Pancreas (tissue), 10 donors: ENCODE results near the gene ADRA1B. TPM values are rescaled to one million over a fixed set of nuclear protein-coding genes. Genes with fewer than 3 reads are reported as not detected.

Source experiments
- ATAC-seq, 4 donors: fragments of 200-7000 bp; cut with Tn5 transposase; one replicate each; pipeline versions ENCODE4 v1.8.0 to v1.9.1; 2020; ENCODE audit warnings: mild to moderate bottlenecking in 4 of 4, moderate library complexity in 4 of 4
- DNase-seq, 6 donors: peaks; one replicate each; pipeline ENCODE4 v3.0.0-alpha.2; 2020
- FAIRE-seq: peaks from 2 replicates; lab custom pipeline; 2012; peaks lifted over from hg19 to GRCh38; lab: Jason Lieb, UNC
- H3K27ac ChIP-seq, 4 donors: fragments of 200-600 bp; sonication (generic); 1 replicate in 3 of 4; 2 replicates in 1 of 4; pipeline versions ENCODE4 v1.5.0 to v1.8.0; 2020
- H3K27me3 ChIP-seq, 4 donors: fragments of 200-600 bp; one replicate each; pipeline ENCODE4 v1.8.0; 2021
- H3K36me3 ChIP-seq, 3 donors: fragments of 200-600 bp; sonication (generic) in 1 of 3; one replicate each; pipeline versions ENCODE4 v1.5.0 to v1.8.0; 2020 to 2021
- H3K4me1 ChIP-seq, 3 donors: fragments of 200-600 bp; one replicate each; pipeline ENCODE4 v1.8.0; 2021
- H3K4me3 ChIP-seq, 4 donors: fragments of 200-600 bp; sonication (generic) in 2 of 4; one replicate each; pipeline versions ENCODE4 v1.5.0 to v1.8.0; 2020 to 2021
- H3K9me3 ChIP-seq, 4 donors: fragments of 200-600 bp; one replicate each; pipeline ENCODE4 v1.8.0; 2021
- WGBS, 2 donors: extraction: QIAGEN DNeasy Blood & Tissue Kit; methylation state at CpG; one replicate each; pipeline ENCODE4 v1.1.7; 2013; 5-methylcytosine and 5-hydroxymethylcytosine counted together
- intact Hi-C, 3 donors: fragments of 100-400 bp; cut with DNase I; formaldehyde crosslinking; loops; one replicate each; pipeline versions ENCODE4 v1.11.1 to v1.14.2; 2022
- polyA plus RNA-seq, 2 donors: library from polyadenylated mRNA; stranded (reverse); fragments of 200-250 nt; gene quantifications; one replicate each; pipeline ENCODE4 v1.2.3, GENCODE V29; 2013
- total RNA-seq, 6 donors: library from RNA; stranded (reverse); fragmentation: NEBNext Ultra II Directional in 4 of 6; extraction: Animal tissue kit (Norgen Biotek cat#: 25700) in 4 of 6; gene quantifications; one replicate each; pipeline versions ENCODE4 v1.2.1 to v1.2.4, GENCODE V29; 2021 to 2023
- TF ChIP-seq, protein P1 (sequence below), 4 donors: fragments of 200-600 bp; sonication (generic) in 3 of 4; IDR thresholded peaks; one replicate each; pipeline versions ENCODE4 v1.5.0 to v1.8.0; 2021; ENCODE audit warnings: antibody characterized with exemption in 4 of 4
- donor health status: healthy with polysubstance abuse.
- donor health status: DM: no; HTN: no; CAD: no; lungs with moderate emphysema.
- donor health status: DM: no; HTN: no; CAD: no.
- donor health status: control.
- donor health status: control.
- donor health status: Bipolar disorder and iron deficiency.
- donor health status: DM: yes; HTN: yes; CAD: no.
- donor health status: DM: no; HTN: no; CAD: no.
- donor health status: DM: no; HTN: no; CAD: no.
- donor health status: DM: yes; HTN: yes; CAD: no.

ADRA1B gene
- total RNA-seq, result under 1 TPM; 0.12 to 0.32 (median 0.17) TPM
- polyA plus RNA-seq, result under 1 TPM; 0.11 to 0.49 TPM

DNA sequence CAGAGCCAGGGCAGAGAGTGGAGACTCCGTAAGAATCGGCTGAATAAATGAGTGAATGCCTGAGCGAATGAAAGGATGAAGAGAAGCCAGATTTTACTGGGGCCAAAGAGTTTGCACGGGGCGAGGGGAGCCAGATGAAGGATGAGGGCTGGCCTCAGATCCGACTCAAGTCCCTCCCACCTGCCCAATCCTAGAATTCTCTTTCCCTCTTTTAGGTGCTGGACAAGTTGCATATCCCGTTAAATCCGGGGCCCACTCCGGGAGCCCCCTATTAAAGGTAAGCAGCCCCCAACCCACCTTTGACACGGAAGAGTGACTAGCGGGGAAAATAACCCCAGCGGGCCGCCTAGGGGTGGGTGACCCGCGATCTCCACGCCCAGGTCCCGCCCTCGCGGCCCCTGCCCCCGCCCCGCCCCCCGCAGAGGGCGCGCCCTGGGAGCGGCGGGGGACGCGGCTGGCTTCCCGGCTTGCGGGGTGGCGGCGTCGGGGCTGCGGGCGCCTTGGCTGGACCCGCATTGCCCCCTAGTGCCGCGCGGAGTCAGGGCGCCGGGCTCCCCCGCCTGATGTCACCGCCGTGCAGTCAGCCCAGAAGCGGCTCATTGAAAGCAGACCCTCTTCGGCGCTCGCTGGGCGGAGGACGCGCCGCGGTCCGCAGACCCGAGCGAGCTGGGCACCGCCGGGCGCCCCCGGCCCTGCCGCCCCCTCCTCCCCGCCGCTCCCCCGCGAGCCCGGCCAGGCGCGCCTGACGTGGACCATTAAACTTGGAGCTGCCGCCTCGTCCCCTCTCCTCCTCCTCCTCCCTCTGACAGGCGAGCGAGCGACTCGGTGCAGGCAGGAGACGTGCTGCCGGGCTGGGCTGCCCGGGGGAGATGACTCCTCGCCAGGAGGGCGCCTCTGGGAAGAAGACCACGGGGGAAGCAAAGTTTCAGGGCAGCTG lies at the start of gene ADRA1B:
Gene ADRA1B (plus strand): TSS at position 579 of the 937 bp plus-strand sequence. CDS start 424 bp downstream, outside the sequence.
- peaks cover 0 to 13% (median 0%) of the 10 kb centered on the region in 4 donors for H3K27me3 ChIP-seq
- H3K4me1 ChIP-seq, result no peaks in the 10 kb centered on the region
- 1 to 2% methylated on average over 64 to 81 of the region's 81 CpGs for WGBS, 2 donors
- H3K9me3 ChIP-seq, result no peaks in the 10 kb centered on the region
- intact Hi-C loops, result no loop called here
- no peaks in the 10 kb centered on the region for H3K36me3 ChIP-seq
- H3K27ac ChIP-seq, result no peak within 1 kb of the TSS
- TF ChIP-seq, protein P1, sequence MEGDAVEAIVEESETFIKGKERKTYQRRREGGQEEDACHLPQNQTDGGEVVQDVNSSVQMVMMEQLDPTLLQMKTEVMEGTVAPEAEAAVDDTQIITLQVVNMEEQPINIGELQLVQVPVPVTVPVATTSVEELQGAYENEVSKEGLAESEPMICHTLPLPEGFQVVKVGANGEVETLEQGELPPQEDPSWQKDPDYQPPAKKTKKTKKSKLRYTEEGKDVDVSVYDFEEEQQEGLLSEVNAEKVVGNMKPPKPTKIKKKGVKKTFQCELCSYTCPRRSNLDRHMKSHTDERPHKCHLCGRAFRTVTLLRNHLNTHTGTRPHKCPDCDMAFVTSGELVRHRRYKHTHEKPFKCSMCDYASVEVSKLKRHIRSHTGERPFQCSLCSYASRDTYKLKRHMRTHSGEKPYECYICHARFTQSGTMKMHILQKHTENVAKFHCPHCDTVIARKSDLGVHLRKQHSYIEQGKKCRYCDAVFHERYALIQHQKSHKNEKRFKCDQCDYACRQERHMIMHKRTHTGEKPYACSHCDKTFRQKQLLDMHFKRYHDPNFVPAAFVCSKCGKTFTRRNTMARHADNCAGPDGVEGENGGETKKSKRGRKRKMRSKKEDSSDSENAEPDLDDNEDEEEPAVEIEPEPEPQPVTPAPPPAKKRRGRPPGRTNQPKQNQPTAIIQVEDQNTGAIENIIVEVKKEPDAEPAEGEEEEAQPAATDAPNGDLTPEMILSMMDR (IDR thresholded peaks at IDR 0.05), result peak in 3 of 4 donors; percentile 15 to 25 (median 15)
- FAIRE-seq (no peak), ATAC-seq (peak; percentile 74 to 84 (median 81)), DNase-seq (peak; percentile 21 to 83 (median 46))
- peak within 1 kb of the TSS; percentile 10 to 50 (median 36) for H3K4me3 ChIP-seq

DNA sequence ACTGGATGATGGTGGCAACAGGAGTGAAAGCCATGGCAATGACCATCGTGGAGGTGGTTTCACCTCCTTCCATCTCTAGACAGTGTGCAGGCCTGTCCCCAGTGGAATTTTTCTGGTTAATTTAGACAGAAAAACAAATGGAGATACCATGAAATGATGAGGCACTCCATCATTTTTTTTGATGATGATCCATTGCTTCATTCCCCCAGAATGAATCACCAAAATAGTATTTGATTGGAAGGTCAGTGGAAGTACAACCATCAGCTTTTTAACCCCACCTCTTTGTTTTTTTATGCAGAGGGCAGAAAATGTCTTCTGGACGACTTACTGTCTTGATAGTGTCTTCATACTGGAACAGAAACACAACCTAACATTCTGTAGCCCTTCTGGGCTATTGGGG lies 42.6 kb upstream of the ADRA1B start:
- FAIRE-seq (no peak), ATAC-seq (no peak), DNase-seq (no peak)
- TF ChIP-seq, protein P1 (IDR thresholded peaks at IDR 0.05), result no peak
- H3K36me3 ChIP-seq, result no peaks in the 10 kb centered on the region
- H3K27me3 ChIP-seq, result no peaks in the 10 kb centered on the region
- intact Hi-C loops, result no loop called here
- H3K9me3 ChIP-seq, result no peaks in the 10 kb centered on the region
- no peak overlapping the region for H3K27ac ChIP-seq
- H3K4me3 ChIP-seq, result no peak overlapping the region
- H3K4me1 ChIP-seq, result no peaks in the 10 kb centered on the region
- 45 to 60% methylated on average over 2 of the region's 2 CpGs for WGBS, 2 donors

DNA sequence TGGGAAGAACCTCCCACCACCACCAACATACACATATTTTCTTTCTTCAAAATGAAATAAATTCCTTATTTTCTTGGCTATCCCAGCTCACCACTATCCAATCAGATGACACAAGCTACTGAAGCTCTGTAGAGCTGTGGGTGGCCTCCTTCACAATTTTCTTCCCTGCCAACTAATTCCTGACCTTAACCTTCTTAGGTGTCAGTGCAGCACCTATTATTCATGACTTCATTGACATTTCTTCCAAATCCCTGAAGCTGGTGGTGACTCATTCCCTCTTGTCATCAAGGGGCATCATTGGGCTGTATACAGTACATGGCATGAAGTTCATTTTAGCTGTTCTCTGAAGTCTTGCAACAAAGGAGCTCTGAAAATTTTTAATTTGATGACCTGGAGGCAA lies 42.0 kb upstream of the ADRA1B start:
- no peaks in the 10 kb centered on the region for H3K27me3 ChIP-seq
- H3K4me3 ChIP-seq, result no peak overlapping the region
- H3K4me1 ChIP-seq, result no peaks in the 10 kb centered on the region
- intact Hi-C loops, result no loop called here
- FAIRE-seq (no peak), DNase-seq (no peak), ATAC-seq (no peak)
- H3K9me3 ChIP-seq, result no peaks in the 10 kb centered on the region
- TF ChIP-seq, protein P1 (IDR thresholded peaks at IDR 0.05), result no peak
- H3K36me3 ChIP-seq, result no peaks in the 10 kb centered on the region
- H3K27ac ChIP-seq, result no peak overlapping the region

- no peak for ATAC-seq
Observed at GRCh38 chr5:159877016-159877415, 39.3 kb upstream of the ADRA1B start.

More at GRCh38 chr5:159877016-159877415, 39.3 kb upstream of the ADRA1B start:
- TF ChIP-seq, protein P1 (IDR thresholded peaks at IDR 0.05), result no peak
- H3K27me3 ChIP-seq, result no peaks in the 10 kb centered on the region
- H3K4me3 ChIP-seq, result no peak overlapping the region
- no peak for FAIRE-seq
- H3K4me1 ChIP-seq, result no peaks in the 10 kb centered on the region
- H3K36me3 ChIP-seq, result no peaks in the 10 kb centered on the region
- no peak for DNase-seq
- intact Hi-C loops, result no loop called here
- no peaks in the 10 kb centered on the region for H3K9me3 ChIP-seq
- no peak overlapping the region for H3K27ac ChIP-seq
- 41 to 61% methylated on average over 8 of the region's 8 CpGs for WGBS, 2 donors
